Mucosa of rectum (tissue), 2 donors: ENCODE data around the gene ZBBX.

ENCODE experiments used
- H3K27ac ChIP-seq, 2 donors: one replicate each; pipeline ENCODE4 v1.7.0; 2013; ENCODE audit warnings: inconsistent platforms in 2 of 2, low read depth in 2 of 2, low read length in 2 of 2
- H3K27me3 ChIP-seq, 2 donors: one replicate each; pipeline ENCODE4 v1.7.0; 2013; ENCODE audit warnings: low read length in 2 of 2; ENCODE audit not compliant: control insufficient read depth in 2 of 2, insufficient read depth in 2 of 2
- H3K36me3 ChIP-seq, 2 donors: one replicate each; pipeline ENCODE4 v1.7.0; 2013; ENCODE audit warnings: low read length in 2 of 2; ENCODE audit not compliant: control insufficient read depth in 2 of 2, insufficient read depth in 2 of 2
- H3K4me1 ChIP-seq, 2 donors: one replicate each; pipeline ENCODE4 v1.7.0; 2013; ENCODE audit warnings: low read length in 2 of 2, mild to moderate bottlenecking in 1 of 2; ENCODE audit not compliant: control insufficient read depth in 2 of 2, insufficient read depth in 2 of 2
- H3K4me3 ChIP-seq, 2 donors: one replicate each; pipeline ENCODE4 v1.7.0; 2013; ENCODE audit warnings: low read length in 2 of 2
- H3K9ac ChIP-seq, 2 donors: one replicate each; pipeline ENCODE4 v1.7.0; 2013; ENCODE audit warnings: low read length in 2 of 2, low read depth in 1 of 2, mild to moderate bottlenecking in 1 of 2
- H3K9me3 ChIP-seq, 2 donors: one replicate each; pipeline ENCODE4 v1.7.0; 2013; ENCODE audit warnings: low read length in 2 of 2; ENCODE audit not compliant: control insufficient read depth in 2 of 2
- donor health status: healthy.
- donor health status: Normal muscosa, but diverticular disease.

Gene ZBBX

DNA sequence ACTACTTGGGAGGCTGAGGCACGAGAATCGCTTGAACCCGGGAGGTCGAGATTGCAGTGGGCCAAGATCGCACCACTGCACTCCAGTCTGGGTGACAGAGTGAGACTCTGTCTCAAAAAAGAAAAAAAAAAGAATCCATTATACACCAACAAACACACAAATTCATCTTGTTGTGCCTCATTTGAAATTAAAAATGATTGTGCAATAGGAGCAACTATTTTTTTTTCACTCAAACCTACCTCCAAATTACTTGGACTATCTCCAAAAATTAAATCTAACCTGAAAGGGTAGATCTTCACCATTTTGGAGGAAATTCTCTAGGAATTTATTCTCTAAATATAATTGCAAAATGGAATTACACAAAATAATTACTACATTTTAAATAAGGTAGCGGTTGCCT is 4.6 kb downstream of the ZBBX start:
- Histone ChIP-seq H3K27ac (no peak overlapping the region), H3K4me3 (no peak overlapping the region), H3K9me3 (no peaks in the 10 kb centered on the region), H3K36me3 (no peaks in the 10 kb centered on the region), H3K27me3 (no peaks in the 10 kb centered on the region), H3K9ac (no peak overlapping the region), H3K4me1 (no peaks in the 10 kb centered on the region)

DNA sequence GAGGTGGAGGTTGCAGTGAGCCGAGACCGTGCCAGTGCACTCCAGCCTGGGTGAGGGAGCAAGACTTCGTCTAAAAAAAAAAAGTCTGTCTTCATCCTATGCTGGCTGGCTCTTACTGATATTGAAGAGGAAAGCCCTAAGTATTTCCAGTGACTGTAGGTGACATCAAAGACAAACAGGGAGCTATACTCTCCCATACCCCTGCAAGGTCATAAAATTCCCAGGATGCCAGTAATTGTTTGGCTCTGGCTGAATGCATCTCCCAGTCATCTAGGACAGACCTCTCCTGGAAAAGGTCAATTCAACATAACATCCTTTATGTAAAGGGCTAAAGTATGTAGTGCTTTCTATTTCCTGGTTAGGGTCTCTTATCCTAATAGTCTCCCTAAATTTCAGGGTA is 8.0 kb downstream of the ZBBX start:
- Histone ChIP-seq H3K4me1 (no peaks in the 10 kb centered on the region), H3K9ac (no peak overlapping the region), H3K4me3 (no peak overlapping the region), H3K36me3 (no peaks in the 10 kb centered on the region), H3K27me3 (no peaks in the 10 kb centered on the region), H3K9me3 (no peaks in the 10 kb centered on the region), H3K27ac (no peak overlapping the region)

DNA sequence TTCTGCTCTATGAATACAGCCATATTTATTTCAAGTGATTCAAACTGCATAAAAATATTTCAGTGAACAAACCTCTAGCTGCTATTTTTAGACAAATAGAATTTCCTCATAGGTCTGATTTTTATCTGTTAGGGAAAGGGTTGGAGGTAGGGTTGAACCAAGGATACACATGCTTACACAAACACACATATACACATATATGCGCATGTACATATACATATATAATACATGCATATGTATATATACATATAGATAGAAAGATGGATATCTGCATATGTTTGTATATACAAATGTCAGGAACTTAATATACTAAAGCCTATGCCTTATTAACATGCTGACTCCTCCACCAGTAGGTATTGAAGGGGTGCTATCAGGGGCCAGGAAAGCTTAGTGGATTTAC is 18.1 kb downstream of the ZBBX start:
- H3K4me3 ChIP-seq, result no peak overlapping the region
- H3K36me3 ChIP-seq, result no peaks in the 10 kb centered on the region
- H3K27ac ChIP-seq, result no peak overlapping the region
- H3K27me3 ChIP-seq, result no peaks in the 10 kb centered on the region
- H3K9me3 ChIP-seq, result no peaks in the 10 kb centered on the region
- H3K4me1 ChIP-seq, result no peaks in the 10 kb centered on the region
- no peak overlapping the region for H3K9ac ChIP-seq

DNA sequence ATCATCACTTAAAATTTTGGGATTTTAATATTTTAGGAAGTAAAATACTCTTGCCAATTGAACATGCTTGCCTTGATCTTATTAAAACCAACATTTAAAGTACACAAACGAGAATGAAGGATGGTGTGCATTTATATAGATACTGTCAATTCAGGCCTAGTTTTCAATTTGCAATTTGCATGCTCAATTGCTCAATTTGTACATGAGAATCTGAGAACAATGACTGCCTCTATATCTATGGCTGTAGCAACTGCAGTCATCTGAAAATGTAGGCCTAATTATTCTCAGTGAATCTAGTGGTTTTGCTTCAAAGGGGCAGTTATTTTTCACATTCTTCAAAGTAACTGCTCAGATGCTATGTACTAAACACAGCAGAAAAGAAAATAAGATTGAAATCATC is 18.8 kb downstream of the ZBBX start:
- Histone ChIP-seq H3K27me3 (no peaks in the 10 kb centered on the region), H3K9ac (no peak overlapping the region), H3K4me1 (no peaks in the 10 kb centered on the region), H3K4me3 (no peak overlapping the region), H3K27ac (no peak overlapping the region), H3K9me3 (no peaks in the 10 kb centered on the region), H3K36me3 (no peaks in the 10 kb centered on the region)

DNA sequence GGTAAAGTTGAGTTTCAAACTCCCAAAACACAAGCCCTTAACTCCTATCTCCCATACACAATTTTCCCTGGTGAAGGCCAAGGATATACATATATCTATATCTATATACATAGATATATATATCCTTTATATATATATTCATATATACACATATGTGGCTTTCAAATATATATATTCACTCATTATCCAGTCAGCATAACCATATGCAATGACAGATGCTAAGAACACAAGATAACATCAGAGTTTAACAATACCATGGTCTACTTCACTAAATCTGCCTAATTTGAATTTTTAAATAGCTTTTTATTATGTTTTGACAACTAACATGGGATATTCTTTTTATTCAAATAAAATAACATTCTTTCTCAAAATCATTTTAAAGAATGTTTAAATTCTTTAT is 24.7 kb downstream of the ZBBX start:
- H3K4me1 ChIP-seq, result no peaks in the 10 kb centered on the region
- no peak overlapping the region for H3K27ac ChIP-seq
- no peaks in the 10 kb centered on the region for H3K9me3 ChIP-seq
- no peaks in the 10 kb centered on the region for H3K36me3 ChIP-seq
- no peaks in the 10 kb centered on the region for H3K27me3 ChIP-seq
- no peak overlapping the region for H3K9ac ChIP-seq
- no peak overlapping the region for H3K4me3 ChIP-seq

DNA sequence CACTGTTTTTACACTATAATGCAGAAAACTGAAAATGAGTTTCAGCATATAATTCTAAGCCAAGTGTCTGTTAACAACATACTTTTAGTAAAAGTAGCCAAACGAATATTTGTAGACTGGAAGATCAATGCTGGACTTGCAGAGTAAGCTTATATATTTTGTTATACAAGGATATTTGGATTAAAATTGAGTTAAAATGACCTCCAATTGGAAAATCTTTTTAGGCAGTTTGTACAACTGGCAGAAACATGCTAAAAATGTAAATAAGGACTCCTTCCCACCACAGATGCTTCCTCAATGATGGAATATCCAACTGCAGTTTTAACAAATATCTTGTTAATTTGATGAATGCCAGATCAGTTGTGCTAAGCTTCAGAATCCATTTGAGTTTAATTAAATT is 25.3 kb downstream of the ZBBX start:
- no peaks in the 10 kb centered on the region for H3K27me3 ChIP-seq
- H3K4me1 ChIP-seq, result no peaks in the 10 kb centered on the region
- no peaks in the 10 kb centered on the region for H3K9me3 ChIP-seq
- no peak overlapping the region for H3K4me3 ChIP-seq
- H3K9ac ChIP-seq, result no peak overlapping the region
- no peak overlapping the region for H3K27ac ChIP-seq
- no peaks in the 10 kb centered on the region for H3K36me3 ChIP-seq

DNA sequence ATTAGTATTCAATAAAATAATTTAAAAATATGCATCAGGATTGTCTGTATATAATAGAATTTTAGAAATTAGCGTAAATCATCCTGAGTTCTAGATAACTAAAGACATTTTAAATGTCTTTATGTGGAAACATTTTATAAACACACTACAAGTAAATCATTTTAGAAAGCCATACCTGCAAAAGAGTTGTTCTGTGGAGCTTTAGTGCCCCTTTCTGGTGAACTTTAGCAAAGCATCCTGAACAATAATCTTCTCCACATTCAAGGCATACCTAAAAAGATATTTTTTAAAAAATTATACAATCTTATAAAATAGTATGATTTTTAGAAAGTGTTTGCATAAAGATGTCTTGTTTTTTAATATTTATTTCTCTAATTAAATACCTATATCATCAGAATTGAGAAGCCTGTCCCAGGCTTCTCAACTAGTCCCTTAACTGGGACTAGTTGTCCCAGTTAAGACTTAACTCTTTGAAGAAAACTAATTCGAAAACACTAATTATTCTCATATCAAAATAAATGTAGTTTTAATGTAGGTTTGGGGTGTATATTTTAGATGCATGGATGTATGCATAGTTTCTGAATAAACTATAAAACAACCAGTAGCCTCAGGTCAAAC is 29.7 kb downstream of the ZBBX start:
- Histone ChIP-seq H3K4me3 (no peak overlapping the region), H3K9ac (no peak overlapping the region), H3K4me1 (no peaks in the 10 kb centered on the region)

DNA sequence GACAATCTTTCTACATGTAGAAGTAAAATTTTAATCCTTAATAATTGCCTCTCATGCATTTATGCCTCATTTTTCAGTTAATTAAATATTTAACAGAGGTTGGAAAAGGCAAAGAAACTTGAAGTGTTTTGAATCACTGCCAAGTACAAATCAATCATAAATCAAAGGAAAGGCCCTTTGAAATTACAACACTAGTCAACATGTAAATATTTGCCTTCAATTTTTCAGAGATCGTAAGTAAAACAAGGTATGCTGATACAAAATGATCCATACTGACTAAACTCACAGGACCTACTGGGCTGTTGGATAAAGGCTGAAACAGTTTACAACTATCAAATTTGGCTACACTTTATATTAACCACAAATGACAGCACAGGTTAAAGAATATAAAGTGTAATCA is 33.9 kb downstream of the ZBBX start:
- Histone ChIP-seq H3K4me3 (no peak overlapping the region), H3K9me3 (no peaks in the 10 kb centered on the region), H3K4me1 (no peaks in the 10 kb centered on the region), H3K36me3 (no peaks in the 10 kb centered on the region), H3K27ac (no peak overlapping the region), H3K9ac (no peak overlapping the region), H3K27me3 (no peaks in the 10 kb centered on the region)

More for the DNA sequence above, 29.7 kb downstream of the ZBBX start:
- Histone ChIP-seq H3K27ac (no peak overlapping the region), H3K27me3 (no peaks in the 10 kb centered on the region), H3K36me3 (no peaks in the 10 kb centered on the region), H3K9me3 (no peaks in the 10 kb centered on the region)

DNA sequence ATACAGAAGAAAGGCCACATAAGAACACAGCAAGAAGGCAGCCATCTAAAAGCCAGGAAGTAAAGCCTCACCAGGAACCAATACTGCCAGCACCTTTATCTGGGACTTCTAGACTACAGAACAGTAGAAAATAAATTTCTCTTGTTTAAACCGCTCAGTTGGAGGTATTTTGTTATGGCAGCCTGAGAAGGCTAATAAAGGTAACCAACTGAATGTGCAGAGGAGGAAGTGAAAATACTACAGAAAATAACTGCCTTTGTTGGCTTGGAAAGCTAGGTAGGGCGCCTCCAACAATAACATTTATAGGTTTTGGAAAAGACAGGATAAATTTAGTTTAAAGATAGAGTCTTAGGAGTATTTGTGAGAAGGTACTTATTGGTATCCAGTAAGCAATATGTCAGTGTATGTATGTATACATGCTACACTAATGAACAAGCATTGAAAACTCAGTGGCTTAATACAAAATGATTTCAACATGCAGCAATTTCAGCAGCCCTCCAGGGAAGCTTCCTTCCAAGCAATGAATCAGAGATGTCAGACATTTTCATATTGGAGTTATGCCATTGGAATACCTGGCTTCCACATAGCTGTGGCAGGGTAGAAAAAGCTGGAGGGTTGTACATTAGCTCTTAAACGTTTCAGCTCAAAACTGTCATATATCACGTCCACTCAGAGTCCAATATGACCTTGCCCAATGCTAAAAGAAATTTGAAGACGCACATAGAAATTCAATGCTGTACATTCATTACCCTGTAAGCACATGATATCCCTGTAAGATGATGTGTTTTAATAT is 48.9 kb downstream of the ZBBX start:
- H3K27me3 ChIP-seq, result no peaks in the 10 kb centered on the region
- H3K4me1 ChIP-seq, result no peaks in the 10 kb centered on the region
- H3K9me3 ChIP-seq, result no peaks in the 10 kb centered on the region
- H3K4me3 ChIP-seq, result no peak overlapping the region
- H3K36me3 ChIP-seq, result no peaks in the 10 kb centered on the region
- no peak overlapping the region for H3K27ac ChIP-seq
- H3K9ac ChIP-seq, result no peak overlapping the region

DNA sequence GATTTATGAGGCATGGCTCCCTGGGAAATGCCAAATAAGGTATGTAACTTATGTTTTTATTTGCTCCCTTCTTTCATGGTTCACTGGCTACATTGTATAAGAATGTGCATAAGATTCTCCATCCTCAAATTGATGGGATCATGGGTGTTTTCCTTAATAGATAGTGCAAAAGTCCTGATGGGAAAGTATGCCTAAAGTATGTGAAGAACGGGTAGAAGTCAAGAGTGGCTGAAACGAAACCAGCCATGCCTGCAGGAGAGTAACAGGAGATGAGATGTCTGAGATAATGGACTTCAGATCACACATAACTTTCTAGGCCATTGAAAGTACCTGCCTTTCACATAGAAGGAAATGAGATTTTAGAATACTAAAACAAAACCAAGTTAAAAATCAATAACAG is 56.5 kb downstream of the ZBBX start:
- Histone ChIP-seq H3K4me3 (no peak overlapping the region), H3K27me3 (no peaks in the 10 kb centered on the region), H3K36me3 (no peaks in the 10 kb centered on the region), H3K27ac (no peak overlapping the region), H3K9me3 (no peaks in the 10 kb centered on the region), H3K9ac (no peak overlapping the region), H3K4me1 (no peaks in the 10 kb centered on the region)
